ENCODE data around the gene PLEKHF1.

Gene PLEKHF1

GRCh38 chr19:29681422-29682235 is 16.4 kb downstream of the PLEKHF1 start:
- no peak for DNase-seq

- no peak for DNase-seq
Observed at GRCh38 chr19:29682236-29682895, 17.1 kb downstream of the PLEKHF1 start.

DNA sequence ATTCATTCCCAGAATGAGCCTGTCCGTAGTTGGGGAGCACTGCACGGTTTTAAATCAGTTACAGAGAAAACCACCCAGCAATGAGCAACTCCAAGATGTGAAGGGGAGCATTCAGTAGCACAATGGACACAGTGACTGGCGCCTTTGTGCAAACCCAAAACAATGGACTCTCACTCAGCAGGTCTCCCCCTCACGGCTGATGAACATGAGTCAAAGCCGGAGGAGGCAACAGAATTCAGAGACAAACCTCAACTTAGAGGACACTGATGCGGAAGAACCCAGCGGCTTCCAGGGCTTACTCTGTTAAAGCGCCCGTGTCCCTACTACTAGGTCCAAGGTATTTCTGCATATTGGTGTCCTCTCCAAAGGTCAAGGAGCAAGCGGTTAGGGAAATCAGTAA is 17.7 kb downstream of the PLEKHF1 start:
- DNase-seq = no peak

GRCh38 chr19:29685326-29685725 is 20.1 kb downstream of the PLEKHF1 start:
- no peak for DNase-seq

GRCh38 chr19:29686285-29686805 is 21.1 kb downstream of the PLEKHF1 start:
- no peak for DNase-seq

- DNase-seq = no peak
Observed at GRCh38 chr19:29687244-29687896, 22.1 kb downstream of the PLEKHF1 start.

DNA sequence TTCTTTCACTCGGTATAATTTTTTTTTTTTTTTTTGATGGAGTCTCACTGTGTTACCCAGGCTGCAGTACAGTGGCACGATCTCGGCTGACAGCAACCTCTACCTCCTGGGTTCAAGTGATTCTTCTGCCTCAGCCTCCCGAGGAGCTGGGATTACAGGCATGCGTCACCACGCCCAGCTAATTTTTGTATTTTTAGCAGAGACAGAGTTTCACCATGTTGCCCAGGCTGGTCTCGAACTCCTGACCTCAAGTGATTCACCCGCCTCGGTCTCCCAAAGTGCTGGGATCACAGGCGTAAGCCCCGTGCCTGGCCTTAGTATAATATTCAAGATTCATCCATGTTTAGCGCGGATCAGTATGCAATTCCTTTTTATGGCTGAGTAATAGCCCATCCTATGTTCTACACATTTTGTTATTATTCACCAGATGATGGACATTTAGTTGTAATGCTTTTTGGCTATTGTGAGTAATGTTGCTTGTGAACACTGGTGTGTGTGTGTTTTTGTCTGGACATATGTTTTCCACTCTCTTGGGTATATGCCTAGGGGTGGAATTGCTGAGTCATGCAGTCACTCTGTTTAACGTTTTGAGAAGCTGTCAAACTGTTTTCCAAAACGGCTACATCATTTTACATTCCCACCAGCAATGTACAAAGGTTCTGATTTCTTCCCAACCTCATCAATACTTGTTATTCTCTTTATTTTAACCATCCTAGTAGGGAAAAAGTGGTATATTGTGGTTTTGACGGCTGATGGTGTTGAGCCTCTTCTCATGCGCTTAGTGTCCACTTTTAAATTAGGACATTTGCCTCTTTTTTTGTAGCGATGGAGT is 22.9 kb downstream of the PLEKHF1 start:
- no peak for DNase-seq

GRCh38 chr19:29690842-29691241 is 25.6 kb downstream of the PLEKHF1 start:
- peak; percentile 62 to 77 for DNase-seq

GRCh38 chr19:29694161-29694560 is 28.9 kb downstream of the PLEKHF1 start:
- no peak for DNase-seq

- DNase-seq = peak; percentile 81 to 82
Observed at GRCh38 chr19:29694669-29695627, 29.7 kb downstream of the PLEKHF1 start.

DNA sequence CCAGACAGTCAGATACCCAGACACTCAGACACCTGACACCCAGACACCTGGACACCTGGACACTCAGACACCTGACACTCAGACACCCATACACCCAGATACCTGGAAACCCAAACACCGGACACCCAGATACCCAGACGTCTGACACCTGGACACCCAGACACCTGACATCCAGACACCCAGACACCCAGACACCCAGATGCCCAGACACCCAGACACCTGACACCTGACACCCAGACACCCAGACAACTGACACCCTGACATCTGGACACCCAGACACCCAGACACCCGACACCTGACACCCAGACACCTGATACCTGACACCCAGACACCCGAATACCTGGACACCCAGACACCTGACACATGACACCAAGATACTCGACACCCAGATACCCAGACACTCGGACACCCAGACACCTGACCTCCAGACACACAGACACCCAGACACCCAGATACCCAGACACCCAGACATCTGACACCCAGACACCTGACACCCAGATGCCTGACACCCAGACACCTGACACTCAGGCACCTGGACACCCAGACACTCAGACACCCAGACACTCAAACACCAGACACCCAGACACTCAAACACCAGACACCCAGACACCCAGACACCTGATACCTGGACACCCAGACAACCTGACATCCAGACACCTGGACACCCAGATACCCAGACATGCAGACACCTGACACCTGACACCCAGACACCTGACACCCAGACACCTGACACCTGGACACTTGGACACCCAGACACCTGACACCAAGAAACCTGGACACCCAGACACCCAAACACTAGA is 30.7 kb downstream of the PLEKHF1 start:
- no peak for DNase-seq

DNA sequence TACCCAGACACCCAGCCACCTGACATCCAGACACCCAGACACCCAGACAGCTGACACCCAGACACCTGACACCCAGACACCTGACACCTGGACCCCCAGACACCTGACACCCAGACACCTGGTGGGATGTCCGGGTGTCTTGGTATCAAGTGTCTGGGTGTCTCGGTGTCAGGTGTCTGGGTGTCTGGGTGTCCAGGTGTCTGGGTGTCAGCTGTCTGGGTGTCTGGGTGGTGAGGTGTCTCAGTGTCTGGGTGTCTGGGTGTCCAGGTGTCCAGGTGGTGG is 31.2 kb downstream of the PLEKHF1 start:
- peak in 1 of 2 donors; percentile 22 for DNase-seq

DNA sequence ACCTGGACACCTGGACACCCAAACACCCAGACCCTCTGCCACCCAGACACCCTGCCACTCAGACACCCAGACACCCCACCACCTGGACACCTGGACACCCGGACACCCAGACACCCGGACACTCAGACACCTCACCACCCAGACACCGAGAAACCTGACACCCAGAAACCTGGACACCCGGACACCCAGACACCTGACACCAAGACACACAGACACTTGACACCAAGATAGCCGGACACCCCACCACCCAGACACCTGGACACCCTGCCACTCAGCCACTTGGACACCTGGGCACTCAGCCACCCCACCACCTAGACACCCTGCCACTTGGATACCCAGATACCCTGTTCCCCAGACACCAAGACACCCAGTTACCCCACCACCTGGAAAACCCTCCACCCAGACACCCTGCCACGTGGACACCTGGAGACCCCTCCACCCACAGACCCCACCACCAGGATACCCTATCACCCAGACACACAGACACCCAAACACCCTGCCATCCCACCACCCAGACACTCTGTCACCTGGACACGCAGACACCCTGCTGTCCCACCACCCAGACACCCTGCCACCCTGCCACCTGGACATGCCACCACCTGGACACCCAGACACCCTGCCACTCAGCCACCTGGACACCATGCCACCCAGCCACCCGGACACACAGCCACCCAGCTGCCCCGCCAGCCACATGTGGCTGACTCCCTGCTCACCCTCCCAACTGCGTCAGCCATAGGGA is 32.4 kb downstream of the PLEKHF1 start:
- no peak for DNase-seq

GRCh38 chr19:29699861-29700260 is 34.6 kb downstream of the PLEKHF1 start:
- no peak for DNase-seq

- DNase-seq = no peak
Observed at GRCh38 chr19:29700498-29700897, 35.2 kb downstream of the PLEKHF1 start.

DNA sequence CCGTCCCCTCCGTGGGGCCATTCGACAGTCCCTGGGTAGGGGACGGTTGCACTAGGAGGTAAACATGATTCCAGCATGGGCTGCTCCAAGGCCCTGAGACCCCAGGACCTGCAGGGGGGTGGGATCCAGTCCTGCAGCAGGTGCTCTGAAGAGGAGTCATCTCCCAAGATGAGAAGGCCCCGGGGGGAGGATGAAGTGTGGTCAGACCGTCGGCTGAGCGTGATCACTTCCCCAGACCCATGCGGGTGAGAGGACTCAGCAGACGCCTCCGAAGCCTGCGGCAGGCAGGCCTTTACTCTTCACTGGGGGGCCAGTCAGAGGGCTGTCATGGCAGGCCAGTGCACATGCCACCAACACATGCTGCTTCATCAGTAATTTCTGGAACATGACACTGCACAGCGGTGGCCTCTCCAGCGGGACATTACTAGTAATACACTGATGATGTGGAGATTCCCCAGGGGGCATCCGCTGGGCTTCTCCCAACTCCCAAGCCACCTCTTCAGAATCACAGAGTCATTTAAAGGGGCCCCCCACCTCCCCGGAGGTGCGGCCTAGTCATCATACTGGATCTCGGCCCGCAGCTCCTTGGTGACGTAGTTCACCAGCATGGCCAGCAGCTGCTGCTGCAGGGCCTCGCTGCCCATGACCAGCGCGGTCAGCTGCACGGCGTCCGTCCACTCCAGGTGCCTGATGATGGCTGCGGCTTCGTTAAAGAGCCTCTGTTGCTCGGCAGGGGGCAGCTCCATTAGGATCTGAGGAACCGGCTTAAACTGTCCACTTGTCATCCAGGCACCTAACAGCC is 37.1 kb downstream of the PLEKHF1 start:
- DNase-seq = no peak

- DNase-seq = no peak
Observed at GRCh38 chr19:29702963-29703320, 37.7 kb downstream of the PLEKHF1 start.

DNA sequence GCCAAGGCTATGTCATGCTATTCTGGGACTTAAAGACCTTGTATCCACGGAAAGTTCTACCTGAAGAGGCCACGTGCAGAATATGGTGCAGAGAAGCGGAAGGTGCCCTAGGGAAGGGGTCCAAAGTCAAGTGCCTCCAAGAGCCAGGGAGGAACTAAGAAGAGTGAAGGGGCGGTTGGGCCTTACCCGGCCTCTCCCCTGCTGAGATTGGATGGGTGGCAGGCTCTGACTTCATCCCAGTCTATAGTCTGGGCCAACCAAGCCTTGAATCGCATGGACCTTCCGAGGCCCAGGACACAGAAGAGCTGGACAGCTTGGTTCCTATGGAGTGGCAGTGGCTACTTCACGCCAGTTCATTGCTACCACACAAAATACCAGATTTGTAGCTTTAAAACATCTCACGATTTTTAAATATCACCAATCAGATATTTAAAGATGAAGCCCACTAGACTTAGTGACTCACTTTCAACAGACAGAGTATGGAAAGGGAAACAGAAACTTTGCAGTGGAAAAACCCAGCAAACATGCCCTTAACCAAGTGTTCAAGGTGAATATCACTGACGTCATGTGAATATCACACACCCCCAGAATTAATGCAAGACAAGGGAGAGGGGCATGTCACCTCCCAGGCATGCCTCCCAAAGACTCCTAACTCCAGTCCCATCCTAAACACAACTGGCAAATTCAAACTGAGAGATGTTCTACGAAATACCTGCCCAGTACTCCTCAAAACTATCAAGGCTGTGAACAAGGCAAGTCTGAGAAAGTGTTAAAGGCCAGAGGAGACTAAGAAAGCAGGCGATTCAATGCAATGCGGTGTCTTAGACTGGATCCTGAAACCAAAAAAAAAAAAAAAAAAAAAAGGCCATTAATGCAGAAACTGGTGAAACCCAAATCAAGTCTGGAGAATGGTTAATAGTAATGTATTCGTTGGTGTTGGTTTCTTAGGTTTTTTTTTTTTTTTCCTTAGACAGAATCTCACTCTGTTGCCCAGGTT is 39.6 kb downstream of the PLEKHF1 start:
- peak in 1 of 2 donors; percentile 34 for DNase-seq

All from CD4-positive, alpha-beta T cell treated with Interleukin-4 for 1 hour (primary cell).